ENCODE results near the gene TBC1D17.

DNA sequence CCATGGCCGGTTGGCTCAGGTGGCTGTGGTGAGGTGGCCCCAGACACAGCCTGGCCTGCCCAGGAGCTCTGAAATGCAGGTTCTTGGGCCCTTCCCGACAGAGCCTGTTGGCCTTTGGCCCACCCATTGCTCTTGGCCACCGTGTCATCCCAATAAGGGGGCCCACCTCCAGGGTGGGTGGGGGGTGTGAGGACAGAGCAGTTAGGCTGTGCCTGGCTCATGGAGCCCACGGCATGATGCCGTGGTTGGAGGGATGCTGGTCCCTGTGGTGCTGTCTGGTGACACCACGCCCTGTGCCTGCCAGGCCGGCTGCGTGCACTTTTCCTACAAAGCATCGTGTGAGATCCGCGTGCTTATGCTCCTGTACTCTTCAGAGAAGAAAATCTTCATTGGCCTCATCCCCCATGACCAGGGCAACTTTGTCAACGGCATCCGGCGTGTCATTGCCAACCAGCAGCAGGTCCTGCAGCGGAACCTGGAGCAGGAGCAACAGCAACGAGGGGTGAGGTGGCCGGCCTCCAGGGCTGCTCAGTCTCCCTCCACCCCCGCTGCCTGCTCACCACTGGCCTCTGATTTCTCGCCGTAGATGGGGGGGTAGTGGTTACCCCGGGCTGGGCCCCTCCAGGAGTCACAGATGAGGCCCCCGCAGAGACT, 17.7 kb upstream of the TBC1D17 start:
- TF ChIP-seq, protein P1, sequence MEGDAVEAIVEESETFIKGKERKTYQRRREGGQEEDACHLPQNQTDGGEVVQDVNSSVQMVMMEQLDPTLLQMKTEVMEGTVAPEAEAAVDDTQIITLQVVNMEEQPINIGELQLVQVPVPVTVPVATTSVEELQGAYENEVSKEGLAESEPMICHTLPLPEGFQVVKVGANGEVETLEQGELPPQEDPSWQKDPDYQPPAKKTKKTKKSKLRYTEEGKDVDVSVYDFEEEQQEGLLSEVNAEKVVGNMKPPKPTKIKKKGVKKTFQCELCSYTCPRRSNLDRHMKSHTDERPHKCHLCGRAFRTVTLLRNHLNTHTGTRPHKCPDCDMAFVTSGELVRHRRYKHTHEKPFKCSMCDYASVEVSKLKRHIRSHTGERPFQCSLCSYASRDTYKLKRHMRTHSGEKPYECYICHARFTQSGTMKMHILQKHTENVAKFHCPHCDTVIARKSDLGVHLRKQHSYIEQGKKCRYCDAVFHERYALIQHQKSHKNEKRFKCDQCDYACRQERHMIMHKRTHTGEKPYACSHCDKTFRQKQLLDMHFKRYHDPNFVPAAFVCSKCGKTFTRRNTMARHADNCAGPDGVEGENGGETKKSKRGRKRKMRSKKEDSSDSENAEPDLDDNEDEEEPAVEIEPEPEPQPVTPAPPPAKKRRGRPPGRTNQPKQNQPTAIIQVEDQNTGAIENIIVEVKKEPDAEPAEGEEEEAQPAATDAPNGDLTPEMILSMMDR (IDR thresholded peaks at IDR 0.05; ENCODE audit: low read depth, low read length), result no peak
- TF ChIP-seq EZH2phosphoT487 (IDR thresholded peaks at IDR 0.05; ENCODE audit: low read depth), result no peak
